Measurements from ENCODE around the gene GPR146.
"Not testable (repeated sequence)": the region's sequence is repeated elsewhere in the genome, so short reads cannot be mapped to it uniquely, and the experiment has no call there.

GRCh38 chr7:1002026-1002425, 42.3 kb upstream of the GPR146 start:
- not testable (repeated sequence) for TF ChIP-seq POLR2A, CTCF (IDR thresholded peaks at IDR 0.05)

Data from thyroid gland (tissue), 4 donors.